Right atrium auricular region (tissue), 2 donors: ENCODE data around the gene RHCG. TPM values are rescaled to one million over a fixed set of nuclear protein-coding genes. Genes with fewer than 3 reads are reported as not detected.

Experiments
- DNase-seq: peaks from one replicate; pipeline ENCODE4 v3.0.0-alpha.2; 2019; ENCODE audit warnings: low spot score
- H3K27ac ChIP-seq, 2 donors: fragments of 200-600 bp; sonication (generic); 1 replicate in 1 of 2; 2 replicates in 1 of 2; pipeline ENCODE4 v1.5.1; 2016 to 2019
- H3K27me3 ChIP-seq, 2 donors: fragments of 200-600 bp; sonication (generic); one replicate each; pipeline versions ENCODE4 v1.5.1 to v1.6.0; 2017 to 2019
- H3K36me3 ChIP-seq: fragments of 200-600 bp; sonication (generic); one replicate; pipeline ENCODE4 v1.5.1; 2016
- H3K4me1 ChIP-seq, 2 donors: fragments of 200-600 bp; sonication (generic); one replicate each; pipeline versions ENCODE4 v1.5.1 to v1.6.0; 2017 to 2019
- H3K4me3 ChIP-seq, 2 donors: fragments of 200-600 bp; sonication (generic); 1 replicate in 1 of 2; 2 replicates in 1 of 2; pipeline ENCODE4 v1.5.1; 2017 to 2019; ENCODE audit warnings: mild to moderate bottlenecking in 1 of 2, moderate library complexity in 1 of 2
- H3K9me3 ChIP-seq, 2 donors: fragments of 200-600 bp; sonication (generic); one replicate each; pipeline ENCODE4 v1.5.1; 2019
- total RNA-seq, 2 donors: library from RNA; depleted of rRNA; stranded (reverse); fragments of >200 nt; gene quantifications; one replicate each; pipeline ENCODE4 v1.1.0, GENCODE V29; 2016
- TF ChIP-seq, protein P1 (sequence below), 2 donors: fragments of 200-600 bp; sonication (generic); IDR thresholded peaks; one replicate each; pipeline ENCODE4 v1.5.1; 2019; ENCODE audit warnings: antibody characterized with exemption in 2 of 2

The RHCG gene
- total RNA-seq, 2 donors from 2014 or later: 0.37 to 0.43 TPM

DNA sequence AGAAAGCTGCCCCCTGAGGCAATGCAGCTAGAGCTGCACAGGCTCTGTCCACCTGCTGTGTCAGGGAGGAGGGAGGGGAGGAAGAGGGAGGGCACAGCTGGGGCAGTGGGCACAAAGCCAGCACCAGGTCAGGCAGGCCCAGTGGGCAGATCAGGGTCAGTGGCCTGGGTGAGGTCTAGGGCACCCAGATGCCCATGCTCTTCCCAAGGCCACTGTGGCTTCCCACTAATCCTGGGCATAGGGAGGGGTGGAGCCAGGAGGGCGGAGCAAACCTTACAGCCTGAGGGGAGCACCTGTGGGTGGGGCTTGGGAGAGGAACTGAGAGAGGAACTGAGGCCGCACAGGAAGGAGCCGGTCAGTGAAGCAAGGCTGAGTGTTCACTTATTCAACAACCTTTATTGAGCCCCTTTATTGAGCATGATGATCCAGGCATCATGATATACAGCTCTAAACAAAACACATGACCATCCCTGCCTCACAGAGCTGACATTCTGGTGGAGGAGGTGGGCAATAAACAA lies 55.0 kb downstream of the RHCG start:
- no peaks in the 10 kb centered on the region for H3K36me3 ChIP-seq
- TF ChIP-seq, protein P1, sequence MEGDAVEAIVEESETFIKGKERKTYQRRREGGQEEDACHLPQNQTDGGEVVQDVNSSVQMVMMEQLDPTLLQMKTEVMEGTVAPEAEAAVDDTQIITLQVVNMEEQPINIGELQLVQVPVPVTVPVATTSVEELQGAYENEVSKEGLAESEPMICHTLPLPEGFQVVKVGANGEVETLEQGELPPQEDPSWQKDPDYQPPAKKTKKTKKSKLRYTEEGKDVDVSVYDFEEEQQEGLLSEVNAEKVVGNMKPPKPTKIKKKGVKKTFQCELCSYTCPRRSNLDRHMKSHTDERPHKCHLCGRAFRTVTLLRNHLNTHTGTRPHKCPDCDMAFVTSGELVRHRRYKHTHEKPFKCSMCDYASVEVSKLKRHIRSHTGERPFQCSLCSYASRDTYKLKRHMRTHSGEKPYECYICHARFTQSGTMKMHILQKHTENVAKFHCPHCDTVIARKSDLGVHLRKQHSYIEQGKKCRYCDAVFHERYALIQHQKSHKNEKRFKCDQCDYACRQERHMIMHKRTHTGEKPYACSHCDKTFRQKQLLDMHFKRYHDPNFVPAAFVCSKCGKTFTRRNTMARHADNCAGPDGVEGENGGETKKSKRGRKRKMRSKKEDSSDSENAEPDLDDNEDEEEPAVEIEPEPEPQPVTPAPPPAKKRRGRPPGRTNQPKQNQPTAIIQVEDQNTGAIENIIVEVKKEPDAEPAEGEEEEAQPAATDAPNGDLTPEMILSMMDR (IDR thresholded peaks at IDR 0.05): no peak
- no peaks in the 10 kb centered on the region for H3K27me3 ChIP-seq
- DNase-seq: no peak
- H3K27ac ChIP-seq: no peak overlapping the region
- H3K9me3 ChIP-seq: no peaks in the 10 kb centered on the region
- H3K4me1 ChIP-seq: no peaks in the 10 kb centered on the region
- H3K4me3 ChIP-seq: no peak overlapping the region

DNA sequence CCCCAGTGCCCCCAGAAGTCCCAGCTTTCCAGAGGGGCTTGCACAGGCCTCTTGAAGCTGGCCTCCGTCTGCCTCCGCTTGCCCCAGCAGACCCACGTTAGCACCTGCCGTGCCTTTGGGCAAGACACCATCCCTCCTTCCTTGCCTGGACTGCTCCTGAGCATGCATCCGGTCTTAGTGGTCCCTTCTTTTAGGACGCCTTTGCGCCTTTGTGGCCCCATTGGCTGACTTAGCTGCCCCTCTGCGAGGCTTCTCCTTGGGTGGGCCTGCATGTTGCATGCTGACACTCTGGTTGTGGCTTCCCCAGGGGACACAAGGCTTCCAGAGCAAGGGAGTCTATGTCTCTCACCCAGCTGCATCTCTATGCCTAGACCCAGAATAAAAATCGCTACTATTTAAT lies 56.6 kb downstream of the RHCG start:
- H3K9me3 ChIP-seq: no peaks in the 10 kb centered on the region
- TF ChIP-seq, protein P1 (IDR thresholded peaks at IDR 0.05): no peak
- no peak for DNase-seq
- H3K4me3 ChIP-seq: no peak overlapping the region
- no peaks in the 10 kb centered on the region for H3K36me3 ChIP-seq
- H3K4me1 ChIP-seq: no peaks in the 10 kb centered on the region
- H3K27me3 ChIP-seq: no peaks in the 10 kb centered on the region
- no peak overlapping the region for H3K27ac ChIP-seq

DNA sequence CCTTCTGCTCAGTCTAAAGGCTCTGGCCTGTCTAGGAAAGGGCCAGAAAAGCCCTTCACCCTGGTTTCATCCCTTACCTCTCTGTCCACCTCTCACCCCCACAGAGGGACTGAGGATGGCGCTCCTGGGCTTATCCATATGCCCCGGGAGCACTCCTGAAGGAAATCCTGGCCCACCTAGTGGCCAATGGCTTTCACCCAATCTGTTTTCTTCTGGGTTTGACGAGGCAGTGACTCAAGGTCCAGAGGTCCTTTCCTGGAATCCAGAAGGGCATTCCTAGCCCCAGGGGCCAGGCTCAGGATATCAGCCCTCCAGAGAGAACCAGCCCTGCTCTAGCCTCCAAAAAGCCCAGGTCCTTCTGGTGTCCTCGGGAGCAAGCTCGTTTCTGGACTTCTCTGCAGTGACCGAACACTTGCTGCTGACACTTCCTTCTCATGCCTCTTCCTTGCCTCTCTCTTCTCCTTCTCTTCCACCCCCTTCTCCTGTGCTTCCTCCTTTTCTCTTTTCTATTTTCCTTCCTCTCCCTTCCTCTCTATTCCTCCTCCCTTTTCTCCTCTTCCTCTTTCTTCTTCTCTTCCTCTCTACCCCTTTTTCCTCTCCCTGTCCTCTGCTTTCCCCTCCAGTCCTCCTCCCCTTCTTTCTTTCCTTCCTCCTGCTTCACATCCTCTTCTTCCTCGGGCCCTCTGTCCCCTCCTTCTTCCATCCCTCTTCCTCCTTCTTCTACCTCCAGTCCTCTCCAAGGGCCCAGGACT lies 59.6 kb downstream of the RHCG start:
- no peak overlapping the region for H3K27ac ChIP-seq
- DNase-seq: no peak
- H3K9me3 ChIP-seq: no peaks in the 10 kb centered on the region
- H3K27me3 ChIP-seq: no peaks in the 10 kb centered on the region
- H3K4me3 ChIP-seq: no peak overlapping the region
- H3K36me3 ChIP-seq: no peaks in the 10 kb centered on the region
- TF ChIP-seq, protein P1 (IDR thresholded peaks at IDR 0.05): no peak
- no peaks in the 10 kb centered on the region for H3K4me1 ChIP-seq

DNA sequence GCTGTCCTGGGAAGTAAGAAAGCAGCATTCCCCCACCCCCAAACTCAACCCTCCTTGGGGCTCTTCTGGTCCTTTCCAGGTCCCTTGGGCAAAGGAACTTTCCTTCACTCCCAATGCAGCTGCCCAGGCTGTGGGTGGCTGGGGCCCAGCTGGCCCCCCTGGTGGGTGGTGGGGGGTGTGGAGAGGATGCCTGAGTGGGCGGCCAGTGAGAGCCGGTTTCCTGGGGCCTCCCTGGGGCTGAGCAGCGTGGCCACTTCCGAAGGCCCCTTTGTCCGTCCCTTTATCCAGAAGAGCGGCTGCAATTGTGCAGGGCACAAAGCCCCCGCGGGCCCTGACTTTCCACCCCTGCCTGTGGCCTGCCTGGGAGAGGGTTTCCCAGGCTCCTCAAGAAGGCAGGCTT lies 61.0 kb downstream of the RHCG start:
- DNase-seq: no peak
- H3K27me3 ChIP-seq: no peaks in the 10 kb centered on the region
- no peak overlapping the region for H3K27ac ChIP-seq
- TF ChIP-seq, protein P1 (IDR thresholded peaks at IDR 0.05): no peak
- H3K4me3 ChIP-seq: no peak overlapping the region
- H3K9me3 ChIP-seq: no peaks in the 10 kb centered on the region
- peaks cover 0 to 8% of the 10 kb centered on the region in 2 donors for H3K4me1 ChIP-seq
- H3K36me3 ChIP-seq: no peaks in the 10 kb centered on the region

DNA sequence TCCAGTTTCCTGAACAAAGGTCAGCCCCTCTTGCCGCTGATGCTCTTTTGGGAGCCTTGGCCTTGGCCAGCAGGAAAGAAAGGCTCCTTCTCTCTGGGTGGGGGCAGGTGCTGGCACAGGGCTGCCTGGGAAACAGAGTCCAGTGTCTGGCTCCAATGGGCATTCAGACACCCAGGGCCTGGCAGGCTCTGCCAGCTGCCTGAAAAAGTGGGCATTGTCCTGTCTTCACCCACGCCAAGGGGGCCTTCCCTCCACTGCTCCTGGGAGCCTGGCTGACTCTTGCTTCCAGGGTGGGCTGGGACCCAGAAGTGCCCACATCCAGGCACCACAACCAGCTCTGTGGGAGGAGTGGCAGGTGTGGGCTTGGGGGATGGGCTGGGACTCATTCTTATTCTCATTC lies 62.7 kb downstream of the RHCG start:
- Histone ChIP-seq H3K36me3 (no peaks in the 10 kb centered on the region), H3K4me3 (no peak overlapping the region), H3K27me3 (no peaks in the 10 kb centered on the region), H3K4me1 (peaks cover 0 to 12% of the 10 kb centered on the region in 2 donors), H3K27ac (no peak overlapping the region), H3K9me3 (no peaks in the 10 kb centered on the region)
- TF ChIP-seq, protein P1 (IDR thresholded peaks at IDR 0.05): no peak
- no peak for DNase-seq
